Stimulated activated CD8-positive, alpha-beta memory T cell treated with anti-CD3 and anti-CD28 coated beads, Interleukin-15, amount 100 ng/mL, for 4 hours (primary cell): ENCODE results near the gene NDST1.

Experiments
- DNase-seq, 2 donors: peaks; one replicate each; pipeline ENCODE4 v3.0.0-alpha.2; 2020; ENCODE audit warnings: low read depth in 2 of 2

NDST1 gene

DNA sequence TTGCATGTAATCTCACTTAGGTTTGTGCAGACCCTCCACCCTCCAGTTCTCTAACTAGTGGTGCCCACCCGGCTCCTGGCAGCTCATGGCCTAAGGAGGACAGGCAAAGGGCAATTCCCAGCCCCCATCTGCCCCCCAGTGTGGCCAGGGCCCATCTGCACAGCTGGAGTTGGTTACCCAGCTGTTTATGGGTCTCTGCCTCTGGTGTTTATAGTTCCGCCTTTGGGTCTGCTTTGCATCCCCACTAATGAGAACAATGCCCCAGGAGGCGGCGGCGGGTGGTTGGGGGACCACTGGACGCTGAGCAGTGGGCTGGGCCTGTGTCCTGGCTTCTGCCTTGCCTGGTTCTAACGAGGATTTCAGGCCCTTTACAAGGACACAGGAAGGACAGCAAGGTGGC, 62.4 kb downstream of the NDST1 start:
- no peak for DNase-seq

- DNase-seq, result no peak
These were observed 63.9 kb downstream of the NDST1 start for GRCh38 chr5:150571836-150572235.

DNA sequence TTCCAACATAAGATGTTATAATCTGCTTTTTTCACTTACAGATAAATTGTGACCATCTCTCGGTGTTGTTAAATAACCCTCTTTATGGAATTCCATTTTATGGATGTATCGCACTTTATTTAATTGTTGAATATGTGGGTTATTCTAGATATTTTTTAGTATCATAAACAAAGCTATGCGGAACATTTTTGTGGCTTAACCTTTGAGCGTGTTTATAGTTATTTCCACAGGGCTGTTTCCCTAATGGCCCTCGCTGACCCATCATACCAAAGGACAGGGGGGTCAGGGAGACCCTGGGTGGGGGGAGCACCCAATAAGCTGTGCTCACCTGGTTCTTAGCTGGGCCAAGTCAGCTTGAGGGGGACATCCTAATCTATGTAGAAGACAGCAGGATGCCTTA, 65.3 kb downstream of the NDST1 start:
- DNase-seq, result no peak

DNA sequence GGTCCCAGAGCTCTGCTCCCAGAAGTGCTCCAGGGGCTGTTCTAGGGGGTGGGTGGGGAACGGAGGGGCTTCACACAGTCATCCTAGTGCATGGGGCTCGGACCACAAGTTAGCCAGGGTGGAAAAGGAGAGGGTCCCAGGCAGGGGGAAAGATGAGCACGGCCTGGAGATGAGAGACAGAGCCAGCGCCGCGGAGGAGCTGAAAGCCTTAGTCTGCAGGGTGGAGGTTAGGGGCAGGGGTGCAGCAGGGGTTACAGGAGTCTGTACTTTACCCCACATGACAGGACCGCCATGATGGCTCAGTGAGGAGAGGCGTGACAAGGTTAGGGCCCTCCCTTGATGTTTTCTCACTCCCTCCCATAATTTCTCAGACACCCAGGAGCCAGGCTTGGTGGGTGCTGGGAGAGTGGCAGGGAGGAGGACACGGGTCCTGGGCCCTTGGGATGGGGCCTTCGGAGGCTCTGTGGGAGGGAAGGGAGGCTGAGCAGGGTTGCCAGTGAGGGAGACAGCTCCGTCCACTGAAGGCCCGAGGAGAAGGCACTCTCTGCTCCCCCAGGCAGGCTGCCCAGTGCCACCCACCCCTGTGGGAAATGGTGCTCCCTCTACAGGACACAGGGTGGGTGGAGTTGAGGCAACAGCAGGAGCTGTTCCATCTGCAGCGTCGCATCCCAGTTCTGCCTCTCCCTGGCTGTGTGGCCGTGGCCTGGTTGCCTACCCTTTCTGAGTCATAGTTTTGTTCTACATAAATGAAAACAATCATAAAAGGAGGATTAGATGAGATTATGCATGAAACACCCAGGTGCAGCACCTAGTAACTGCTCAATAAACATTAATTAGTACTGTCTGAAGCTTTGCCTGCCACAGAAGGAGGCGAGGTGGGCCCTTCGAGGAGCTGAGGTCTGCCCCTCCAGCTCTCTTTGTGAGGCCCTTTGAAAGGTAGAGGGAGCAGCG, 66.2 kb downstream of the NDST1 start:
- DNase-seq, result no peak

DNA sequence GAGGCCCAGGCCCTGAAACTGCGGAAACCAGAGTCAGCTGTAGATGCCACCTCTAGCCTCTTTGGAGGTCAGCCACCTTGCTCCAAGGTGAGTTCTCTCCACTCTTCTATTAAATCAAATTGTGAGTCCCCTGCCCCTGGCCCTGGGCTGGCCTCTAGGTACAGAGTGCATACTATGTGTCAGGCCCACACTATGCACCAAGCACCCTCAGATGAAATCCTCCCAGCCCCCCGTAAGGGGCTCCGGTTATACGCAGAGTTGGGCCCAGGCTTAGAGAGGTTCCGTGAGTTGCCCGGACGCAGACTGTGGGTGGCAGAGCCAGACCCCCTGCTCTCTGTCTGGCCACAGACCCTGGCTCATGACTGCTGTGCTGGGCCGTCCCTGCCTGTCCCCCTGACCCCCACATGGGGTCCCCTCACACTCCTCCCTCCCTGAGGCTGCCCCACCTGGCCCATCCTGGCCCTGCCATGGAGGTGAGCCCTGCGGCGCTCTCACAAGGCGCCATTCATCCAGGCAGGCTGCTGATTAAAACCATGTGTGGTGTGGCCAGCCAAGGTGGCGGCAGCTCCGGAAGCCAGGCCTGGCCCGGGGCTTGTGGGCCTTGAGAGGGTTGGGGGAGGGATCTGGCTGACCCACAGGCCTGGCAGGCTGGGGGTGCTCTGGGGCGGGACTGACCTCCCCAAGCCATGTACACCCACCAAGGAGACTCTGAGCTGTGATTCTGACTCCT, 67.1 kb downstream of the NDST1 start:
- DNase-seq, result no peak

- no peak for DNase-seq
These were observed 68.0 kb downstream of the NDST1 start for GRCh38 chr5:150575745-150576448.

DNA sequence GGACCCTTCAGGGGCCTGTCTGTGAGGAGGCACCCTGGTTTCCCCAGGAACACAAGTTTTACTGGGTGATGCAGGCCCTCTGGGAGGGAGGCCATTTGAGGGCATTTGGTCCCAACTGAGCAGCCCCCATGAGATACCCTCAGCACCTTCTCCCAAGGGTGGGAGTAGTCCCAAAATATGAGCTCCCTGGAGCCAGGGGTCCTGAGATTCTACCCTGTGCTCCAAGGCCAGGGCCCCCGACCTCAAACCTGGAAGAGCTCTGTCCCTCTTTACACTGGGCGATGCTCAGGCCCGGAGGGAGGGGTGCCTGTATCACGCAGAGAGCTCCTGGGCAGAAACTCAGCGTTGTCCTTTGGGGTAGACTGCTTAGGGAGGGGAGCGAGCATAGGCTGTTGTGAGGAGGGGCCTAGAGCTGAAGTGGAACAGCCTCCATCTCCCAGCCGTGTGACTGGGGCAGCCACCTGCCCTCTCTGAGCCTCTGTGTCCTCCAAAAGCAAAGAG, 68.6 kb downstream of the NDST1 start:
- no peak for DNase-seq

DNA sequence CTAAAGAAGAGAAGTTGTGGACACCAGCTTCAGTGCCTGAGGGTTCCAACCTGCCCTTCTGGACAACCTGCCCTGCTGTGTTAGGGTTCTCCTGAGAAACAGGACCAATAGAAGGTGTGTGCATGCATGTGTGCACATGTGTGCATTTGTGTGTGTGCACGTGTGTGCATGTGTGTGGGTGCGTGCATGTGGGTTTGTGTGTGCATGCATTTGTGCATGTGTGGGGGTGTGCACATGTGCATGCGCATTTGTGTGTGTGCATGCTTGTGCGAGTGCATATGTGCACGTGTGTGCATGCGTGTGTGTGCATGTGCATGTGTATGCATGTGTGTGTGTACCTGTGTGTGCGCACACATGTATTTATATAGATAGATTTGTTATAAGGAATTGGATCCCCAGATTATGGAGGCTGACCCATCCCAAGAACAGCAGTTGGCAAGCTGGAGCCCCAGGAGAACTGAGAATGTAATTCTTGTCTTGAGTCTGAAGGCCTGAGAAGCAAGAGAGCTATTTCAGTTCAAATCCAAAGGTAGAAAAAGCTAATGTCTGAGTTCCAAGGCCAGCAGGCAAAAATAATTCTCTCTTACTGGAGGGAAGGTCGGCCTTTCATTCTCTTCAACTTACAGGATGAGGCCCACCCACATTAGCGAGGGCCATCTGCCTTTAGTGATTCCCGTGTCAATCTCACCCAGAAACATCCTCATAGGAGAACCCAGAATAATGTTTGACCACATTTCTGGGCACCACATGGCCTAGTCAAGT, 69.6 kb downstream of the NDST1 start:
- no peak for DNase-seq

GRCh38 chr5:150578781-150579461, 71.0 kb downstream of the NDST1 start:
- no peak for DNase-seq

GRCh38 chr5:150579462-150580400, 71.8 kb downstream of the NDST1 start:
- DNase-seq, result no peak

DNA sequence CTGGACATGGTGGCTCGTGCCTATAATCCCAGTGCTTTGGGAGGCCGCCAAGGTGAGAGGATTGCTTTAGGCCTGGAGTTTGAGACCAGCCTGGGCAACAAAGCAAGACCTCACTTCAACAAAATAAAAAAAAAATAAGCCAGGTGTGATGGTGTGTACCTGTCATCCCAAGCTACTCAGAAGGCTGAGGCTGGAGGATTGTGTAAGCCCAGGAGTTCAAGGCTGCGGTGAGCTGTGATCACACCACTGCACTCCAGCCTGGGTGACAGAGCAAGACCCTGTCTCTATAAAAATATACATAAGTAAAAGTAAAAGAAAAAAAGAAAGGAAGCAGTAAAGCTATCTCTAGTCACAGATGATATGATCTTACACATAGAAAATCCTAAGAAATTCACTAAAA, 73.0 kb downstream of the NDST1 start:
- DNase-seq, result no peak

DNA sequence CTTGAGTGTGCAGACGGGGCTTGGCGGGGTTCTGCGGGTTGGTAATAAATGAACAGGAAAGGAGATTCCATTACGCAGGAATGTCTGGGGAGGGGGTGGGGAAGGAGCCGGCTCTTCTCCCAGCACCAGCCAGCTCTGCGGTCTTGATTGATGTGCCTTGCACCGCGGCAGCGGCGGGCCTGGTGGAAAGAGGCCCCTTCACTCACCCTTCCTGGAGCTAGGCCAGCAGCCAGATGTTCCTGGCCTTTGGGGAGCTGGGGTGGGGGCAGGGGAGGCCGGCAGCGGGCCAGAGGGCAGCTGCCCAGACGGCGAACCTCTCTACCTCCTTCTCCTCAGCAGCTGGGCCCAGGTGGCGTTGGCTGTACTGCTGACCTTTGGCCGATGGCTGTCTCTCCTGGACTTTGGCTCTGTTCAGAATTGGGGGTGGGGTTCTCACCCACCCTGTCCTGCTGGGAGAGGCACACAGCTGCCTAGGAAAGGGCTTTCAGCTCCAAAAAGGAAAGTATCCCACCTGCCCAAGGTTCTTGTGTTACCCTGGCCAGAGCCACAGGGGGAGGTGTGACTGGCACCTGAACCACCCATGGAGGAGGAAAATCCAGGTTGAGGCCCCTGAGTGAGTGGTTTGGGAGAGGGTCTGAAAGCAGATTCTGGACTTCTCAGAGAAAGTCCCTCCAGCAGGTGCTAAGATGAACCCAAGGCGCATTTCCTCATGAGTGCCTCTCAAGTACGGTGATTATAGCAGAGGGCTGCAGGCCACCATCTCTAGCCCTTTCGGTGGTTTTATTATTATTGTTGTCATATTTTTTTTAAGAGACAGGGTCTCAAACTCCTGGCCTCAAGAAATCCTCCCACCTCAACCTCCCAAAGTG, 74.5 kb downstream of the NDST1 start:
- no peak for DNase-seq

GRCh38 chr5:150583541-150584225, 75.8 kb downstream of the NDST1 start:
- no peak for DNase-seq

- DNase-seq, result no peak
These were observed 76.8 kb downstream of the NDST1 start for GRCh38 chr5:150584556-150585335.

- DNase-seq, result no peak
These were observed 77.9 kb downstream of the NDST1 start for GRCh38 chr5:150585781-150586341.

DNA sequence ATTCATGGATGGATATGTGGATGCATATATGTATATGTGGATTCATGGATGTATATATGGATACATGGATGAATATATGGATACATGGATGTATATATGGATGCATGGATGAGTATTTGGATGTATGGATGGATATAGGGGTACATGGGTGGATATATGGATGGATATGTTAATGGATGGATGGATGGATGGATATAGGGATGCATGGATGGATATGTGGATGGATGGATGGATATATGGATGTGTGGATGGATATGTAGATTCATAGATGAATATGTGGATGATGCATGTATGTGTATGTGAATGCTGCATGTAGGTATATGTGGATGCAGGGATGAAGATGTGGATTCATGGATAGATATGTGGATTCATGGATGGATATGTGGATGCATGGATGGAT, 79.1 kb downstream of the NDST1 start:
- no peak for DNase-seq
